Endothelial cell of umbilical vein (primary cell): ENCODE data around the gene SYNE1.

Experiments used
- CTCF ChIP-seq, 2 donors: IDR thresholded peaks; 1 replicate in 1 of 2; 2 replicates in 1 of 2; pipeline ENCODE4 v1.5.1; 2011; ENCODE audit warnings: low read length in 2 of 2, mild to moderate bottlenecking in 2 of 2, moderate library complexity in 2 of 2, control low read depth in 1 of 2, inconsistent platforms in 1 of 2, low read depth in 1 of 2; ENCODE audit not compliant: insufficient read depth in 1 of 2; ENCODE audit errors: extremely low read depth in 1 of 2
- EZH2 ChIP-seq: IDR thresholded peaks from 2 replicates; pipeline ENCODE4 v1.6.1; 2012; ENCODE audit warnings: borderline replicate concordance, low read depth, mild to moderate bottlenecking, moderate library complexity, low read length, inconsistent platforms; ENCODE audit not compliant: severe bottlenecking
- POLR2A ChIP-seq: IDR thresholded peaks from 2 replicates; pipeline ENCODE4 v1.6.1; 2012; ENCODE audit warnings: low read depth, mild to moderate bottlenecking, control low read depth, low read length
- POLR2AphosphoS5 ChIP-seq: IDR thresholded peaks from 2 replicates; pipeline ENCODE4 v1.6.1; 2012; ENCODE audit warnings: low read depth, mild to moderate bottlenecking, control low read depth, low read length, moderate library complexity; ENCODE audit not compliant: insufficient read depth

- TF ChIP-seq EZH2, result no peak
- no peak for TF ChIP-seq POLR2AphosphoS5
- no peak for TF ChIP-seq CTCF (IDR thresholded peaks at IDR 0.05; ENCODE audit: extremely low read depth in 1 of 2, insufficient read depth in 1 of 2, low read depth in 1 of 2, low read length in 2 of 2)
- TF ChIP-seq POLR2A, result no peak
Observed at GRCh38 chr6:152195896-152196295, 441.3 kb downstream of the SYNE1 start.
